ENCODE data around the gene HLA-DMB.

- TF ChIP-seq, protein P1, sequence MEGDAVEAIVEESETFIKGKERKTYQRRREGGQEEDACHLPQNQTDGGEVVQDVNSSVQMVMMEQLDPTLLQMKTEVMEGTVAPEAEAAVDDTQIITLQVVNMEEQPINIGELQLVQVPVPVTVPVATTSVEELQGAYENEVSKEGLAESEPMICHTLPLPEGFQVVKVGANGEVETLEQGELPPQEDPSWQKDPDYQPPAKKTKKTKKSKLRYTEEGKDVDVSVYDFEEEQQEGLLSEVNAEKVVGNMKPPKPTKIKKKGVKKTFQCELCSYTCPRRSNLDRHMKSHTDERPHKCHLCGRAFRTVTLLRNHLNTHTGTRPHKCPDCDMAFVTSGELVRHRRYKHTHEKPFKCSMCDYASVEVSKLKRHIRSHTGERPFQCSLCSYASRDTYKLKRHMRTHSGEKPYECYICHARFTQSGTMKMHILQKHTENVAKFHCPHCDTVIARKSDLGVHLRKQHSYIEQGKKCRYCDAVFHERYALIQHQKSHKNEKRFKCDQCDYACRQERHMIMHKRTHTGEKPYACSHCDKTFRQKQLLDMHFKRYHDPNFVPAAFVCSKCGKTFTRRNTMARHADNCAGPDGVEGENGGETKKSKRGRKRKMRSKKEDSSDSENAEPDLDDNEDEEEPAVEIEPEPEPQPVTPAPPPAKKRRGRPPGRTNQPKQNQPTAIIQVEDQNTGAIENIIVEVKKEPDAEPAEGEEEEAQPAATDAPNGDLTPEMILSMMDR (IDR thresholded peaks at IDR 0.05), result no peak
- no peak for TF ChIP-seq POLR2A (IDR thresholded peaks at IDR 0.05)
- no peak for TF ChIP-seq EP300 (IDR thresholded peaks at IDR 0.05)
- no peak for TF ChIP-seq POLR2AphosphoS5 (IDR thresholded peaks at IDR 0.05)
These were observed 5.1 kb downstream of the HLA-DMB start for GRCh38 chr6:32935551-32936238.
